GM21528 (cell line): ENCODE data around the gene RAB4B.
"Not testable (repeated sequence)": the region's sequence is repeated elsewhere in the genome, so short reads cannot be mapped to it uniquely, and the experiment has no call there.

ENCODE experiments used
- ATAC-seq: cut with Tn5 transposase; IDR thresholded peaks from one replicate; pipeline ENCODE4 v1.9.1; 2021; ENCODE audit warnings: mild to moderate bottlenecking, moderate library complexity; ENCODE audit not compliant: unreplicated experiment, low FRiP score

The RAB4B gene

DNA sequence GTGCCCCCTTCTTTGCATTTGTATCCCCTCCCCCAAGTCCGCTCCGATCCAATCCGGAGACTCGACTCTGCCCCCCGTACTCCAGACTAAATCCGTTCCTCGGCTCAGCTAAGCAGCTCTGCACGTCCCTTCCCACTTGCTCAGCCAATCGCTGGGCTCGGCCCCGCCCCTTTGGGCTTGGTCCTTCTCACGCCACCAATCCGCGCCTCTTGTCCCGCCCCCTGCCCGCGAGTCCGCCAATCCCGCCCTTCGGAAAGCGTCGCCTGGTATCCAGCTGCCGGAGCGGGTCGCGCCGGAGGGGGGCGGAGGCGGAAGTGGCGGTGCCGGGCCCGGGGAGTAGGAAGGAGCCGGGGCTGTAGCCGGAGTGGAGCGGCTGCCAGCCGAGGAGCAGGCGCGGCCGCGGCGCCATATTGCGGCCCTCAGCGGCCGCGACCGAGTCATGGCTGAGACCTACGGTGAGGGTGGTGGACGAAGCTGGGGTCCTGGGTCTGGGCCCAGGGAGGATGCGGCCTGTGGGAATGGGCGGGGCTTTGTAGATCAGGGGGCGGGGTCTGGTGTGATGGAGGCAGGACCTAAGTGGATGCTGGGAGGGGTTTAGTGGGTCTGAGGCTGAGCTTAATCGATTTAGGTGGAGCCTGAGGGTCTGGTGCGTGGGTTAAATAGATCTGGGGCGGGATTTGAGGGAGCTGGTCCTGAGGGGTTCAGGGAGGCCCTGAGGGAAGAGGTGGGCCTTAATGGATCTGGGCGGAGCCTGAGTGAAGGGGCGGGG, at the start of gene RAB4B:
Gene RAB4B (plus strand): TSS at position 311 of the 769 bp plus-strand sequence. CDS start 129 bp downstream, at position 440.
- ATAC-seq, result peak; percentile 54

DNA sequence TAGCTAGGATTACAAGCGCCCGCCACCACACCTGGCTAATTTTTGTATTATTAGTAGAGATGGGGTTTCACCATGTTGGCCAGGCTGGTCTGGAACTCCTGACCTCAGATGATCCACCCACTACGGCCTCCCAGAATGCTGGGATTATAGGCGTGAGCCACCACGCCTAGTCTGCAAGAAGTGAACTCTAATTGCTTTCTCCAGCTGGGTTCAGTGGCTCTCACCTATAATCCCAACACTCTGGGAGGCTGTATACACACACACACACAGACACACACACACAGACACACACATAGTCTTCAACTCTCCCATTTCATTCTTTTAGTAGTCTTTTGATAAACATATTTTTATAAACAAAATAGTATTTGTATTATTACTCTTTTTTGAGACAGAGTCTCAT, 48.0 kb upstream of the RAB4B start:
- not testable (repeated sequence) for ATAC-seq

DNA sequence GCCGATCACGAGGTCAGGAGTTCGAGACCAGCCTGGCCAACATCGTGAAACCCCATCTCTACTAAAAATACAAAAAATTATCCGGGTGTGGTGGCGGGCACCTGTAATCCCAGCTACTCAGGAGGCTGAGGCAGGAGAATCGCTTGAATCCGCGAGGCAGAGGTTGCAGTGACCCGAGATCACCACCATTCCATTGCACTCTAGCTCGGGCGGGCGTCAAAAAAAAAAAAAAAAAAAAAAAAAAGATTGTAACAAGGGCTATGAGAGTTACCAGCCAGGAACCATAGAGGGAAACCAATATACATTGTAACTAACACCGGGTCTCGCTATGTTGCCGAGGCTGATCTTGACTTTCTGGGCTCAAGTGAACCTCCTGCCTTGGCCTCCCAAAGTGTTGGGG, 45.7 kb upstream of the RAB4B start:
- not testable (repeated sequence) for ATAC-seq

GRCh38 chr19:40733149-40733548, 44.9 kb upstream of the RAB4B start:
- ATAC-seq, result no peak

- no peak for ATAC-seq
Observed at GRCh38 chr19:40735013-40735771, 42.9 kb upstream of the RAB4B start.

GRCh38 chr19:40736661-40737060, 41.4 kb upstream of the RAB4B start:
- ATAC-seq, result no peak

GRCh38 chr19:40737102-40737644, 40.9 kb upstream of the RAB4B start:
- no peak for ATAC-seq

DNA sequence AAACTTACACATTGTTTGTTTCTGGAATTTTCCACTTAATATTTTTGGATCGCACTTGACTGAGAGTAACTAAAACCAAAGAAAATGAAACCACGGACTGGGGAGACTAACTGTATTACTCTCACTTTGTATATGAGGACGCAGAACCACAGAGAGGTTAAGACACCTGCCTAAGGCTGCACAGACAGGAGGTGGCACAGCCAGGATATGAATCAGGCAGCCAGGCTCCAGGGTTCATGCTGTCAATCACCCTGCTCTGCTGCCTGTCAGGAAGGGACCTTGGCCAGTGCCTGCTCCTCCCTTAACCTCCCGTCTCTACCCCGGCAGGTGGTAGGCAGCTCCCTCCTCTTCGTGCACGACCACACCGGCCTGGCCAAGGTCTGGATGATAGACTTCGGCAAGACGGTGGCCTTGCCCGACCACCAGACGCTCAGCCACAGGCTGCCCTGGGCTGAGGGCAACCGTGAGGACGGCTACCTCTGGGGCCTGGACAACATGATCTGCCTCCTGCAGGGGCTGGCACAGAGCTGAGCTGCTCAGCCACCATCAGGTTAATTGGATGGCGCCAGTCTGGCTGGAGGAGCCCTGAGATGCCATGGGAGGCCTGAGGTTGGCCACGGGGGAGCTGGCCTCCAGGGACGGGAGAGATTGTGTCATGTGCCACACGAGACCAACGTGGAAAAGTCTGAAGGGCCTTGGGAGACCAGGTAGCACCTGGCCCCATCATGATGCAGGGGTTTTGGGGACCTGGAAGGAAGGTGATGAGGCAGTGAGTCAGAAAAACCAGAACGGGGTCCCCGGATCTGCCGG, 38.8 kb upstream of the RAB4B start:
- ATAC-seq, result no peak

GRCh38 chr19:40739871-40740703, 38.0 kb upstream of the RAB4B start:
- ATAC-seq, result no peak

DNA sequence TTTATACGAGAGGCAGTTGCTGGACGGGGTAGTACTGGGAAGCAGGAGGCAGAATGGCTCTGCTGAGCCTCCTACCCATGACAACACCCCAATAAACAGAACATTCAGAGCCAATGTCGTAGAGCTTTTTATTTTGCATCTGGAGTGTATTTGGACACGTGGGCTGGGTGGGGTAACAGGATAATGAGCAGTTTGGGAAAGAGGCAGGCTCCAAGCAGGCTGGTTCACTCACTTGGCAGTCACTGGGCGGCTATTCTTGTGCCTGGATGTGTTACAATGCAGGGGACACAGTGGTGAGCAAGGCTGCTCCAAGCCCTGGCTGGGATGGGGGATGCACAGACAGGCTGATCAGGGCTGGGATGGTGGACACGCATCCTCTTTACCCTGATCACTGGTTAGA, 37.3 kb upstream of the RAB4B start:
- ATAC-seq, result no peak

DNA sequence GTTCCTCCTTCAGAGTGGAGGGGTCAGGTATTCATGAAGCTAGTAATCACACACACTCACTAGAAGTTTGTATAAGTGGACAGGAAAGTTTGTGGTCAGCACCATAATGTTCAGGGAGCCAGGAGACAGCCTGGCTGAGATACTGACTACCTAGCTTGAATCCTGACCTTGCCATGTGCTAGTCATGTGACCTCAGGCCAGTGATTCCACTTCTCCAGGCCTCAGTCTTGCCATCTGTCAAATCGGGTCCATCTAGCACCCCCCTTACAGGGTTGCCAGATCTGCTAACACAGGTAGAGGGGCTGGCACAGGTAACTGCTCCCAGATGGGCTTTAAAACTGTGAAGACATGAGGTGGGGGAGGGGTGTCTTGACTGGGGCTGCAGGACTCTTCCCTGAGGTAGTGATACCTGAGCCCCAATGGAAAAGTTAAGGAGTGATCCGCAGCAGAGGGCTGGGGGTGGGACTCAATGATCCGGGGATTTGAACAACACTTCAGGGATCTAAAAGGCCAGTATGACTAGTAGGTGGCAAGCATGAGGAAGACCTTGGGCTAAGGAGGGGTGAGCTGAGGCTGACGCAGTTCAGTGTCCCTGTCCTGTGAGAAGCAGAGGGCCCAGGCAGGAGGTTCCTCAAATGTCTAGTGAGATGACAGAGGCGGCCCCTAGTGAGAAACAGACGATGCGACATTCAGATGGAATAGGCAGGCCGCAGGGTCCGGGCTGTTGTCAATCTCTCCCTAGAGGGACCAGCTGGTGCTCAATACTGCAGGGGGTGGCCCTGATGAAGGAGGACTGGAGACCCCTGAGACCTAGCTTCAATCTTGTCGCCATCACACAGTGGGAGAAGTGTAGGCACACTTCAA, 36.3 kb upstream of the RAB4B start:
- no peak for ATAC-seq

GRCh38 chr19:40742477-40742876, 35.6 kb upstream of the RAB4B start:
- no peak for ATAC-seq

- ATAC-seq, result no peak
Observed at GRCh38 chr19:40742886-40743285, 35.2 kb upstream of the RAB4B start.

DNA sequence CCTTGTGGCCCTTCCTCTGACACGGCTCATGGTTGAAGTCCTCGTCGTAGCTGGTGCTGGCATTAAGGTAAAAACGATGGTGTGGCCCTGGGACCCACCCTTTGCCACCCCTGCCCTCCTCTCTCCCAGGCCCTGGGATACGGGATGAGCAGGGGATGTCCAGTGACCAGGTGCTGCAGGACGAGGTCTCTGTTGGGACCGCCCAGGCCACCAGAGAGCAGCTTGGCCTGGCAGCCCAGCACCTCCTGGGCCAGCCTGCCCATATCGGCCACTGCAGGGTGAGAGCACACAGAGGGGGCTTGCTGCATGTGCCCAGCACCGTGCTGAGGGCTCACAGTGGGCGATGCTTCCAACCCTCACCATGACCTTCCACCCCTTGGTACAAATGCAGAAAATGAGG, 34.1 kb upstream of the RAB4B start:
- ATAC-seq, result no peak

DNA sequence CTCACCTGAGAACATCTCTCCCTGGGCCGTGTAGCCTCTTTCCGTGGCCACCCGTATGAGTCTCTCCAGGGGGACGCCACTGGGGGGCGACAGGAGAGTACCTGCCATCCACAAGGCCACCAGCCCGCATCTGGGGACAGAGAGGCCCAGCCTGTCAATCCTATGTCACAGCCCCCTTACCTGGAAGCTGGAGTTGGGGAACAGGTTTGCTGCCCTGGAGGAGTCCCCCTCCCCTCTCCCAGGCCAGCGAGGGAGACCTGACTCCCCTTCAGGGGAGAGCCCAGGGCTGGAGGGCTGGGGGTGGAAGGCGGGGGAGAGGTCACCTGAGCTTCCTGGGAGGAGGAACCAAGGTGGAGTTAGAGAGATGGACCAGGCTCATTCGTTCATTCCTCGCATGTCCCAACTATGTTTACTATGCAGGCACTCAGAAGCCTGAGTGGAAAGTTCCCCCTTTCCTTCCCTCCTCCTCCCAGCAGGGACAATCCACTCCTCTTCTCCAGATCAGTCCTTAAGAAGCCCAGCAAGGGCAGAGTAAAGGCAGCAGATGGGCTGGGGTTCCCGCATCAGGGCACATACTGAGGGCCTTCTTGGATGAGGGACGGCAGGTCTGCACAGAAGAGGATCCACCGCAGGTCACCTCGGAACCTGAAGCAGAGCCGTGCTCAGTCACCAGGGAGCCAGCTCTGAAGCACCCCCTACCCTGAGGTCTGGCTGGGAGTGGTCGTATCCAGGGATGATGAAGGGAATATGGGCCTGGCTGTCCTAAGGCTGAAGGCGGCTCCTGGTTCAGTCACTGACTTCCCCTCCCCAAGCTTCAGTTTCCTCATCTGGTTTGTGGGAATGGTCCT, 33.3 kb upstream of the RAB4B start:
- ATAC-seq, result no peak

DNA sequence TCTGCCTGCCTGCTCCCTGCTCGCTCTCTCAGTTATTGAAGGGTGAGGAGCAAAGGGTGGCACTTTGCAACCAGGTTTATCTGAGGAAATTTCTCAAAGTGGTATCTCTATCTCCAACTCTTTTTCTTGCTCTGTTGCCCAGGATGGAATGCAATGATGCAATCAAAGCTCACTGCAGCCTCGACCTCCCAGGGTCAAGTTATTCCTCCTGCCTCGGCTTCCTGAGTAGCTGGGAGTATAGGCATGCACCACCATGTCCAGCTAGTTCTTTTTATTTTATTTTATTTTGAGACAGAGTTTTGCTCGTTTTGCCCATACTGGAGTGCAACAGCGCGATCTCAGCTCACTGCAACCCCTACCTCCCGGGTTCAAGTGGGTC, 32.7 kb upstream of the RAB4B start:
- ATAC-seq, result no peak

GRCh38 chr19:40747536-40747935, 30.5 kb upstream of the RAB4B start:
- ATAC-seq, result no peak
